Vagina (tissue), 2 donors: ENCODE measurements around the gene ANKS1A. TPM values are rescaled to one million over a fixed set of nuclear protein-coding genes. Genes with fewer than 3 reads are reported as not detected.
A peak's percentile ranks its signal among the peaks of the same experiment; 100 is the strongest.
"Not testable (repeated sequence)": the region's sequence is repeated elsewhere in the genome, so short reads cannot be mapped to it uniquely, and the experiment has no call there.

Experiments
- DNase-seq, 2 donors: peaks; one replicate each; pipeline ENCODE4 v3.0.0-alpha.2; 2017; ENCODE audit errors: extremely low spot score in 2 of 2
- H3K27ac ChIP-seq: fragments of 200-600 bp; sonication (generic); one replicate; pipeline ENCODE4 v1.5.1; 2019
- H3K27me3 ChIP-seq: fragments of 200-600 bp; sonication (generic); one replicate; pipeline ENCODE4 v1.5.1; 2019
- H3K36me3 ChIP-seq, 2 donors: fragments of 200-600 bp; sonication (generic); one replicate each; pipeline ENCODE4 v1.5.1; 2017 to 2019
- H3K4me1 ChIP-seq: fragments of 200-600 bp; sonication (generic); one replicate; pipeline ENCODE4 v1.5.1; 2019
- H3K4me3 ChIP-seq, 2 donors: fragments of 200-600 bp; sonication (generic); 1 replicate in 1 of 2; 2 replicates in 1 of 2; pipeline ENCODE4 v1.5.1; 2016 to 2019
- H3K9me3 ChIP-seq: fragments of 200-600 bp; sonication (generic); one replicate; pipeline ENCODE4 v1.5.1; 2019
- CTCF ChIP-seq, 3 experiments: fragments of 450-650 bp in 2 of 3; fragments of 200-600 bp in 1 of 3; sonication (generic) in 1 of 3; IDR thresholded peaks; one replicate each; pipeline ENCODE4 v1.5.1; 2017 to 2019; ENCODE audit warnings: antibody characterized with exemption in 3 of 3, mild to moderate bottlenecking in 2 of 3, moderate library complexity in 2 of 3
- POLR2A ChIP-seq, 2 donors: fragments of 450-650 bp; IDR thresholded peaks; one replicate each; pipeline ENCODE4 v1.6.1; 2017; ENCODE audit warnings: antibody characterized with exemption in 2 of 2, mild to moderate bottlenecking in 2 of 2, moderate library complexity in 2 of 2
- POLR2AphosphoS5 ChIP-seq, 2 donors: sonication (generic); formaldehyde crosslinking; IDR thresholded peaks; one replicate each; pipeline ENCODE4 v1.9.0; 2017; ENCODE audit warnings: antibody characterized with exemption in 2 of 2, mild to moderate bottlenecking in 2 of 2, low read depth in 1 of 2; ENCODE audit not compliant: insufficient read depth in 1 of 2
- intact Hi-C: fragments of 100-400 bp; cut with DNase I; formaldehyde crosslinking; loops from one replicate; pipeline ENCODE4 v1.15.1; 2023
- small RNA-seq: library from RNA; depleted of rRNA; stranded (forward); fragments of <200 nt; gene quantifications from one replicate; pipeline ENCODE3, GENCODE V24; 2016
- total RNA-seq: library from RNA; depleted of rRNA; stranded (reverse); fragments of >200 nt; gene quantifications from one replicate; pipeline ENCODE4 v1.2.3, GENCODE V29; 2016

The ANKS1A gene
- total RNA-seq, 1 donor from 2014 or later, result 24.3 TPM

GRCh38 chr6:35136185-35136584, 247.1 kb downstream of the ANKS1A start:
- no peak overlapping the region for H3K27ac ChIP-seq
- no peak for DNase-seq
- H3K4me3 ChIP-seq, result no peak overlapping the region
- no peak for TF ChIP-seq CTCF (IDR thresholded peaks at IDR 0.05)
- TF ChIP-seq POLR2AphosphoS5 (IDR thresholded peaks at IDR 0.05; ENCODE audit: insufficient read depth in 1 of 2, low read depth in 1 of 2), result no peak
- TF ChIP-seq POLR2A (IDR thresholded peaks at IDR 0.05), result no peak
- no peaks in the 10 kb centered on the region for H3K9me3 ChIP-seq
- H3K36me3 ChIP-seq, result no peaks in the 10 kb centered on the region
- peaks cover 8% of the 10 kb centered on the region for H3K4me1 ChIP-seq
- intact Hi-C loops, result no loop called here
- H3K27me3 ChIP-seq, result no peaks in the 10 kb centered on the region

GRCh38 chr6:35138191-35138590, 249.1 kb downstream of the ANKS1A start:
- H3K9me3 ChIP-seq, intact Hi-C loops, H3K4me3 ChIP-seq, DNase-seq, H3K36me3 ChIP-seq, H3K27ac ChIP-seq, H3K27me3 ChIP-seq: not testable (repeated sequence)
- peaks cover 11% of the 10 kb centered on the region for H3K4me1 ChIP-seq

- Histone ChIP-seq H3K27me3 (no peaks in the 10 kb centered on the region), H3K4me3 (no peak overlapping the region), H3K9me3 (no peaks in the 10 kb centered on the region), H3K36me3 (no peaks in the 10 kb centered on the region), H3K27ac (no peak overlapping the region), H3K4me1 (peaks cover 11% of the 10 kb centered on the region)
- intact Hi-C loops, result no loop called here
- TF ChIP-seq POLR2AphosphoS5 (IDR thresholded peaks at IDR 0.05; ENCODE audit: insufficient read depth in 1 of 2, low read depth in 1 of 2), result no peak
- DNase-seq, result no peak
Observed at GRCh38 chr6:35139470-35139869, 250.4 kb downstream of the ANKS1A start.

- no peak for DNase-seq
- intact Hi-C loops, result loop anchor here (5.0 to 10.0 kb wide), 2 partner anchors 105 to 153 kb away; no protein-coding TSS in a partner anchor
- no peaks in the 10 kb centered on the region for H3K27me3 ChIP-seq
- H3K36me3 ChIP-seq, result no peaks in the 10 kb centered on the region
- no peak overlapping the region for H3K4me3 ChIP-seq
- no peak overlapping the region for H3K27ac ChIP-seq
- no peak for TF ChIP-seq POLR2A (IDR thresholded peaks at IDR 0.05)
- peak; percentile 86 to 95 (median 88) for TF ChIP-seq CTCF (IDR thresholded peaks at IDR 0.05)
- peak in 1 of 2 donors; percentile 9 for TF ChIP-seq POLR2AphosphoS5 (IDR thresholded peaks at IDR 0.05; ENCODE audit: insufficient read depth in 1 of 2, low read depth in 1 of 2)
- peaks cover 11% of the 10 kb centered on the region for H3K4me1 ChIP-seq
- no peaks in the 10 kb centered on the region for H3K9me3 ChIP-seq
Observed at GRCh38 chr6:35139924-35140638, 251.0 kb downstream of the ANKS1A start.

- peak overlapping the region; percentile 11 to 14 for H3K4me3 ChIP-seq
- intact Hi-C loops, result loop anchor here (5.0 to 10.0 kb wide), 2 partner anchors 104 to 153 kb away; no protein-coding TSS in a partner anchor
- no peak overlapping the region for H3K27ac ChIP-seq
- no peaks in the 10 kb centered on the region for H3K9me3 ChIP-seq
- H3K36me3 ChIP-seq, result no peaks in the 10 kb centered on the region
- no peaks in the 10 kb centered on the region for H3K27me3 ChIP-seq
- H3K4me1 ChIP-seq, result peaks cover 11% of the 10 kb centered on the region
- DNase-seq, result no peak
- TF ChIP-seq POLR2AphosphoS5 (IDR thresholded peaks at IDR 0.05; ENCODE audit: insufficient read depth in 1 of 2, low read depth in 1 of 2), result no peak
- no peak for TF ChIP-seq POLR2A (IDR thresholded peaks at IDR 0.05)
- no peak for TF ChIP-seq CTCF (IDR thresholded peaks at IDR 0.05)
Observed at GRCh38 chr6:35140639-35141006, 251.6 kb downstream of the ANKS1A start.

Small RNA genes lying within 50 kb of the gene (small RNA-seq; reads per million reads assigned to genes)
- not detected for gene AL138721.1

Other genes starting within 250 kb of the ANKS1A start
- gene ILRUN, start 192.5 kb upstream of the ANKS1A start, total RNA-seq, result 48.4 TPM
- gene SNRPC, start 131.8 kb upstream of the ANKS1A start, total RNA-seq, result 77.3 TPM
- 10.1 TPM for gene BLTP3A, start 97.2 kb upstream of the ANKS1A start, total RNA-seq
- gene TAF11, start 1.2 kb upstream of the ANKS1A start, total RNA-seq, result 11.3 TPM